SK-N-SH (cell line): Measurements from ENCODE around the gene AGTR1. TPM values are rescaled to one million over a fixed set of nuclear protein-coding genes. Genes with fewer than 3 reads are reported as not detected.

ENCODE experiments used
- CTCF ChIA-PET: fragments of 300-600, 350-600 bp; formaldehyde crosslinking; extraction: SDS; loops from one replicate; lab custom pipeline; 2021; lab: Yijun Ruan, JAX
- POLR2A ChIA-PET: fragments of 350-600 bp; sonication (Branson Sonifier 250); formaldehyde crosslinking; extraction: SDS; loops from one replicate; lab custom pipeline; 2020; ENCODE audit warnings: antibody characterized with exemption, inconsistent platforms; lab: Yijun Ruan, JAX
- DNase-seq: peaks from one replicate; pipeline ENCODE4 v3.0.0; 2012
- H2AFZ ChIP-seq: fragments of 200-600 bp; sonication (generic); 2 replicates; pipeline ENCODE4 v1.8.1; 2016; ENCODE audit warnings: antibody characterized with exemption, mild to moderate bottlenecking, low read depth
- H3F3A ChIP-seq: fragments of 200-600 bp; sonication (generic); replicated peaks from 2 replicates; pipeline ENCODE3; 2016; ENCODE audit warnings: antibody characterized with exemption, mild to moderate bottlenecking; ENCODE audit not compliant: insufficient read depth
- H3K27ac ChIP-seq, 2 experiments: fragments of 200-500 bp in 1 of 2; fragments of 200-600 bp in 1 of 2; sonication (Bioruptor generic) in 1 of 2; sonication (generic), shearing (Covaris generic) in 1 of 2; 2 replicates each; pipeline versions ENCODE4 v1.5.1 to v1.6.1; 2014 to 2016; ENCODE audit warnings: low read depth in 2 of 2, inconsistent platforms in 1 of 2, low read length in 1 of 2, mild to moderate bottlenecking in 1 of 2, mixed read lengths in 1 of 2
- H3K27me3 ChIP-seq: fragments of 200-600 bp; sonication (generic), shearing (Covaris generic); 2 replicates; pipeline ENCODE4 v1.6.1; 2016; ENCODE audit warnings: mixed run types; ENCODE audit not compliant: insufficient read depth
- H3K36me3 ChIP-seq, 2 experiments: fragments of 200-500 bp in 1 of 2; fragments of 200-600 bp in 1 of 2; sonication (Bioruptor generic) in 1 of 2; sonication (generic) in 1 of 2; replicated peaks in 1 of 2; 2 replicates each; pipeline versions ENCODE3 to v1.5.1; 2014 to 2016; ENCODE audit warnings: low read length in 1 of 2, mild to moderate bottlenecking in 1 of 2; ENCODE audit not compliant: insufficient read depth in 2 of 2, control insufficient read depth in 1 of 2
- H3K4me1 ChIP-seq, 2 experiments: fragments of 200-500 bp in 1 of 2; fragments of 200-600 bp in 1 of 2; sonication (Bioruptor generic) in 1 of 2; sonication (generic), shearing (Covaris generic) in 1 of 2; 2 replicates each; pipeline versions ENCODE4 v1.5.1 to v1.6.1; 2014 to 2016; ENCODE audit warnings: low read depth in 1 of 2, low read length in 1 of 2, mixed run types in 1 of 2; ENCODE audit not compliant: insufficient read depth in 2 of 2, control insufficient read depth in 1 of 2
- H3K4me2 ChIP-seq: fragments of 200-600 bp; sonication (generic), shearing (Covaris generic); 2 replicates; pipeline ENCODE4 v1.6.1; 2017; ENCODE audit warnings: mixed run types
- H3K4me3 ChIP-seq, 2 experiments: fragments of 200-500 bp in 1 of 2; fragments of 200-600 bp in 1 of 2; sonication (Bioruptor generic) in 1 of 2; sonication (generic), shearing (Covaris generic) in 1 of 2; 2 replicates each; pipeline versions ENCODE4 v1.5.1 to v1.8.1; 2014 to 2016; ENCODE audit warnings: low read depth in 2 of 2, inconsistent platforms in 1 of 2, low read length in 1 of 2, mild to moderate bottlenecking in 1 of 2, mixed read lengths in 1 of 2, moderate library complexity in 1 of 2
- H3K79me2 ChIP-seq: fragments of 200-600 bp; sonication (generic); 2 replicates; pipeline ENCODE4 v1.8.1; 2017; ENCODE audit warnings: mild to moderate bottlenecking; ENCODE audit not compliant: insufficient read depth
- H3K9ac ChIP-seq: fragments of 200-600 bp; sonication (generic); 2 replicates; pipeline ENCODE4 v1.6.1; 2017; ENCODE audit warnings: mixed run types
- H3K9me2 ChIP-seq: fragments of 200-600 bp; sonication (generic); 2 replicates; pipeline ENCODE4 v1.6.1; 2017; ENCODE audit warnings: mixed run types
- H3K9me3 ChIP-seq: fragments of 200-600 bp; sonication (generic); 2 replicates; pipeline ENCODE4 v1.6.1; 2017; ENCODE audit warnings: mixed run types, mild to moderate bottlenecking, moderate library complexity
- H4K20me1 ChIP-seq: fragments of 200-600 bp; sonication (generic); 2 replicates; pipeline ENCODE4 v1.6.1; 2017; ENCODE audit warnings: mild to moderate bottlenecking, mixed run types; ENCODE audit not compliant: insufficient read depth
- CHD2 ChIP-seq: fragments of 150-350 bp; IDR thresholded peaks from 2 replicates; pipeline ENCODE4 v1.6.1; 2018; ENCODE audit warnings: low read length; ENCODE audit not compliant: partially characterized antibody
- CTCF ChIP-seq: fragments of 200-600 bp; sonication (generic); IDR thresholded peaks from 2 replicates; pipeline ENCODE4 v1.6.1; 2017; ENCODE audit warnings: antibody characterized with exemption, mild to moderate bottlenecking, moderate library complexity
- ELF1 ChIP-seq: IDR thresholded peaks from 2 replicates; pipeline ENCODE4 v1.4.0; 2012
- EP300 ChIP-seq, 2 experiments: IDR thresholded peaks; 2 replicates each; pipeline versions ENCODE4 v1.4.0 to v1.6.1; 2012; ENCODE audit warnings: borderline replicate concordance in 1 of 2, low read depth in 1 of 2, low read length in 1 of 2
- EZH2phosphoT487 ChIP-seq: fragments of 200-600 bp; sonication (generic); IDR thresholded peaks from 2 replicates; pipeline ENCODE4 v1.6.1; 2017; ENCODE audit warnings: low read depth, mixed run types, mild to moderate bottlenecking, antibody characterized with exemption, moderate library complexity, borderline replicate concordance
- FOSL2 ChIP-seq: IDR thresholded peaks from 2 replicates; pipeline ENCODE4 v1.4.0; 2012; ENCODE audit warnings: low read depth, mild to moderate bottlenecking, moderate library complexity, borderline replicate concordance
- FOXM1 ChIP-seq: IDR thresholded peaks from 2 replicates; pipeline ENCODE4 v1.4.0; 2012; ENCODE audit warnings: low read depth, mild to moderate bottlenecking
- GATA2 ChIP-seq: sonication (generic); formaldehyde crosslinking; IDR thresholded peaks from 2 replicates; pipeline ENCODE4 v1.5.0; 2020; ENCODE audit warnings: mild to moderate bottlenecking, missing genetic modification reagents
- JUND ChIP-seq: IDR thresholded peaks from 2 replicates; pipeline ENCODE4 v1.4.0; 2012
- MAX ChIP-seq: IDR thresholded peaks from 2 replicates; pipeline ENCODE4 v1.4.0; 2012; ENCODE audit warnings: low read depth
- MEF2A ChIP-seq: IDR thresholded peaks from 2 replicates; pipeline ENCODE4 v1.4.0; 2012; ENCODE audit warnings: low read depth, borderline replicate concordance
- NFIC ChIP-seq: IDR thresholded peaks from 2 replicates; pipeline ENCODE4 v1.4.0; 2012; ENCODE audit warnings: borderline replicate concordance
- NRF1 ChIP-seq: IDR thresholded peaks from 2 replicates; pipeline ENCODE4 v1.6.1; 2012; ENCODE audit warnings: low read depth, mild to moderate bottlenecking, low read length
- PBX3 ChIP-seq: IDR thresholded peaks from 2 replicates; pipeline ENCODE4; 2012
- POLR2AphosphoS5 ChIP-seq: IDR thresholded peaks from 2 replicates; pipeline ENCODE4 v1.6.1; 2012; ENCODE audit warnings: low read depth, low read length
- REST ChIP-seq: IDR thresholded peaks from 2 replicates; pipeline ENCODE4 v1.6.1; 2012; ENCODE audit warnings: mild to moderate bottlenecking, low read depth, low read length, moderate library complexity
- SIN3A ChIP-seq: IDR thresholded peaks from 2 replicates; pipeline ENCODE4 v1.6.1; 2012; ENCODE audit warnings: low read depth, mild to moderate bottlenecking, low read length, moderate library complexity, borderline replicate concordance
- SMC3 ChIP-seq: IDR thresholded peaks from 2 replicates; pipeline ENCODE4 v1.6.1; 2012; ENCODE audit warnings: low read depth, low read length, improper control_type of control experiment
- TCF12 ChIP-seq: IDR thresholded peaks from 2 replicates; pipeline ENCODE4 v1.4.0; 2012
- TEAD4 ChIP-seq: IDR thresholded peaks from 2 replicates; pipeline ENCODE4 v1.4.0; 2012; ENCODE audit warnings: mild to moderate bottlenecking, borderline replicate concordance; ENCODE audit not compliant: insufficient read depth
- USF2 ChIP-seq: fragments of 150-350 bp; IDR thresholded peaks from 2 replicates; pipeline ENCODE4 v1.6.1; 2017; ENCODE audit warnings: antibody characterized with exemption, low read length, low read depth, borderline replicate concordance
- WGBS: methylation state at CpG from one replicate; pipeline ENCODE4 v1.1.6; 2017; ENCODE audit warnings: low lambda C conversion rate; 5-methylcytosine and 5-hydroxymethylcytosine counted together
- polyA plus RNA-seq, 3 experiments: library from polyadenylated mRNA; depleted of rRNA; stranded (reverse); fragments of >200 nt; gene quantifications; 2 replicates each; pipeline ENCODE4 v1.2.3, GENCODE V29; 2012

Gene AGTR1
- polyA plus RNA-seq, 1 of the 3 experiments (the other 2 are of a cell fraction) = 0.15 TPM

GRCh38 chr3:148758303-148758884 is 60.7 kb downstream of the AGTR1 start (continued):
- TF ChIP-seq NFIC (no peak), TCF12 (no peak)

- Histone ChIP-seq H2AFZ (no peak overlapping the region), H3K36me3 (no peaks in the 10 kb centered on the region), H3K9me2 (no peaks in the 10 kb centered on the region), H3K4me1 (peaks cover 0 to 5% of the 10 kb centered on the region in 2 experiments; a peak in 2 of 4 replicates), H3K4me3 (no peak overlapping the region), H4K20me1 (no peaks in the 10 kb centered on the region), H3K79me2 (no peaks in the 10 kb centered on the region), H3K9ac (no peak overlapping the region), H3F3A (no peaks in the 10 kb centered on the region), H3K27me3 (no peaks in the 10 kb centered on the region), H3K4me2 (no peak overlapping the region), H3K9me3 (no peaks in the 10 kb centered on the region), H3K27ac (no peak overlapping the region)
- 43% methylated on average over 4 of the region's 4 CpGs for WGBS
- TF ChIP-seq POLR2AphosphoS5 (no peak), GATA2 (no peak), MAX (no peak), MEF2A (no peak), EP300 (IDR thresholded peaks at IDR 0.05; ENCODE audit: borderline replicate concordance in 1 of 2, low read depth in 1 of 2, low read length in 1 of 2) (no peak), FOSL2 (no peak), JUND (no peak), ELF1 (no peak), CHD2 (no peak), TEAD4 (no peak), PBX3 (no peak), NRF1 (no peak), SMC3 (no peak), TCF12 (no peak), EZH2phosphoT487 (no peak), CTCF (no peak), SIN3A (no peak), USF2 (no peak), REST (no peak), FOXM1 (no peak)
- POLR2A ChIA-PET = no interaction called here
- no peak for DNase-seq
- CTCF ChIA-PET = interaction anchor here (0.6 to 0.9 kb wide), 2 partner anchors 32 to 1006 kb away, joined by 3 to 4 read pairs; no protein-coding TSS in a partner anchor
Measured at GRCh38 chr3:148759430-148759829, 61.7 kb downstream of the AGTR1 start.
